GM18498 (cell line): Measurements from ENCODE around the gene EEFSEC.

Source experiments
- ATAC-seq: cut with Tn5 transposase; IDR thresholded peaks from one replicate; pipeline ENCODE4 v1.9.1; 2021; ENCODE audit warnings: mild to moderate bottlenecking, moderate library complexity; ENCODE audit not compliant: unreplicated experiment

The EEFSEC gene

DNA sequence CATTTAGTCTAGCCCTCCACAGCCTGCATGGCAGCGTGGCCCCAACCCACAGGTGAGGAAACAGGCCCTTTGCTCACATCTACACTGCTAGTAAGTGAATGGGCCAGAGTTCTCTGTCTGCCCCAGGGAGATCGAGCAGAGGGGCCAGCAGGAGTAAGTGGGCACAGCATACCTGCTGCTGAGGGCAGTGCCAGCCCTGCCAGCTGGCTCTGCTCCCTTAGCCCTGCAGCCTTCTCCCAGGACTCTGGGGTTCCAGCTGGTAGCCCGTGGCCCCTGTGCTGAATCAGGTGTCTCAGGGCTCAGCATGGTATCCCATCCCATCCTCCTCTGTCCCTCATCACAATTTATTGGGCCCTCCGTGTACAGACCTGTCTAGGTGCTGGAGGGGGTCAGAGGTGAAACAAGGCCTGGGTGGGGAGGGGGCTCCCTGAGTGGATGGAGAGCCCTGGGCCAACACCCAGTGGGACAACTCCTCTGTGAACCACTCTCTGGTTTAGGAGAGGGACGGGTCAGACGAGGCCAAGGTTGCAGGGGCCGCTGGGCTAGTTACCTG, 211.6 kb downstream of the EEFSEC start:
- ATAC-seq: no peak

- no peak for ATAC-seq
These were observed 212.9 kb downstream of the EEFSEC start for GRCh38 chr3:128366136-128366535.

GRCh38 chr3:128366652-128367051, 213.4 kb downstream of the EEFSEC start:
- no peak for ATAC-seq

GRCh38 chr3:128367221-128367620, 213.9 kb downstream of the EEFSEC start:
- ATAC-seq: no peak

- ATAC-seq: no peak
These were observed 214.5 kb downstream of the EEFSEC start for GRCh38 chr3:128367761-128368160.

- no peak for ATAC-seq
These were observed 215.3 kb downstream of the EEFSEC start for GRCh38 chr3:128368626-128369025.

GRCh38 chr3:128369121-128369703, 215.9 kb downstream of the EEFSEC start:
- no peak for ATAC-seq

GRCh38 chr3:128369881-128370642, 216.8 kb downstream of the EEFSEC start:
- no peak for ATAC-seq

GRCh38 chr3:128372281-128372680, 219.0 kb downstream of the EEFSEC start:
- ATAC-seq: no peak

GRCh38 chr3:128372707-128373533, 219.6 kb downstream of the EEFSEC start:
- no peak for ATAC-seq

DNA sequence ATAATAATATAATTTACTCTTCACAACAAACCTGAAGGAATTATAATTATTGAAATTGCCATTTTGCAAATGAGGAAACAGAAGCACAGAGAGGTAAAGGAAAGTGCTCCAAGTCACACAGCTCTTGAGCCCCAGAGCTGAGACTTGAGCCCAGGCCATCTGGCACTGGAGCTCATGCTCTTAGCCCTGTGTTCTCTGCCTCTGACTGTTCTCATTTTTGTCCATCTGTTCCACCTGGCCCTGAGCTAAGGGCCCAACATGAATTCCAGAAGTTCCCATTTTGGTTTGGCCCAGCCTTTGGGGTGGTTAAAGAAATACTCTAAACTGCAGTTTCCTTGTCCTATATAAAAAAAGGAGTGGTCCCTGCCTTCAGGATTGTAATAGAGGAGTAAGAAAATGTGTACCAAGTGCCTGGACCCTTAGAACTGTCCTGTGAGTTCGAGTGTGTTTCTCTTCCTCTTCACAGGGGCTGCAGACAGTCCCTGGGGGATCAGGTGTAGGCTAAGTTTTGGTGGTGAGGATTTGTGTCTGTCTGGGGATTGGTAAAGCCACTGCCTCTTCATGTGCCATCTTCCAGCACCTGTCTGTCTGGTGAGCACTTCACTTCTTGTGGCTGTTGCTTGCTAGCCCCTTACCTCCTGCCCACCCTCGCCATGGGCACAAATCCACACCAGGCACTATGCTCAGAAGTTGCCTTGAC, 221.6 kb downstream of the EEFSEC start:
- ATAC-seq: no peak

- ATAC-seq: no peak
These were observed 223.2 kb downstream of the EEFSEC start for GRCh38 chr3:128376516-128376915.

DNA sequence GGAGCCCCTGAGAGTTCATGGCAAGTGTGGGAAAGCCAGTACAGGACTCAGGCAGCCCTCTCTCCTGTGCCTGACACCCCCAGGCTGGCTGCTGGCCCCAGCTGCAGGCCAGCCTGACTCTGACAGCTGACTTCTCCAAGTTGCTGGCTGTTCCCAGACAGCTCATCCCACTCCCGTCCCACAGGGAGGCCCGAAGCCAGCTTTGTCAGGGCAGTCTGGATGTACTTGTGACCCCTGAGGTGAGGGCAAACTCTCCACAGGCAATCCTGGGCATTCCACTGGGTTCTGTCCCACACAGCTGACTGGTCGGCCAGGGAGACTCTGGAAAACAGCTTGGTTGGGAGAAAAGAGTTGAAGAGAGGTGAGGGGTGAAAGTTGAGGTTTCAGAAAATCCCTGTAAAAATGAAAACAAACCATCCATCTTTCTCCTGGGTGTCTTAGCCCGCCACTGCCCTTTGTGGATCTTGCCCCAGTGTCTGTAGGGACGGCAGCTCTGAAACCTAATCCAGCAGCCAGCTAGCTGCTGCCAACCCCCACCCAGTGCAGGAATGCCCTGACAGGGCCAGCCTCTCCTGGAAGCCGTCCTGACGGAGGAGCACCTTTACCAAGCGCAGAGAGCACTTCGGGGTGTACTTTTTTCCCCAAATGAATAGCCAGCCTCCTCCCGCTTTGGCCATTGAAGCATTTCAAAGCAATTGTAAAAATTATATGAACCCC, 225.5 kb downstream of the EEFSEC start:
- no peak for ATAC-seq

- no peak for ATAC-seq
These were observed 226.3 kb downstream of the EEFSEC start for GRCh38 chr3:128379367-128380160.

DNA sequence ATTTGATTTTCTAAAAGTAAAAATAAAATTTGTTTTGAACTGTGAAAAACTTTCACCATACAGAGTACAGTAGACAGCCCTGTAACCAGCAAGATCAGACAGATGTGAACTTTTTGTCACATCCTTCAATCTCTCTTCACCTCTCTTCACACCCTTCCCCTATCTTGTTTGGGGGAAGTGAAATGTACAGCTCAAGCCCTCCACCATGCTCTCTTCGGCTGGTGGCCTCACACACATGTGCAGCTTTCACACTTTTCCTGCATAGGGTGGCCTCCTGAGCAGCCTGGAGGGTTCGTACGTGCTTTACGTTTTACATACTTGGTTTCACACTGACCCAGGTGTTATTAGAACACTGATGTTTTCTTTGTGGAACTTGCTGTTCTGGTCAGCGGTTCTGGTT, 227.0 kb downstream of the EEFSEC start:
- no peak for ATAC-seq

- ATAC-seq: no peak
These were observed 227.4 kb downstream of the EEFSEC start for GRCh38 chr3:128380719-128381118.

DNA sequence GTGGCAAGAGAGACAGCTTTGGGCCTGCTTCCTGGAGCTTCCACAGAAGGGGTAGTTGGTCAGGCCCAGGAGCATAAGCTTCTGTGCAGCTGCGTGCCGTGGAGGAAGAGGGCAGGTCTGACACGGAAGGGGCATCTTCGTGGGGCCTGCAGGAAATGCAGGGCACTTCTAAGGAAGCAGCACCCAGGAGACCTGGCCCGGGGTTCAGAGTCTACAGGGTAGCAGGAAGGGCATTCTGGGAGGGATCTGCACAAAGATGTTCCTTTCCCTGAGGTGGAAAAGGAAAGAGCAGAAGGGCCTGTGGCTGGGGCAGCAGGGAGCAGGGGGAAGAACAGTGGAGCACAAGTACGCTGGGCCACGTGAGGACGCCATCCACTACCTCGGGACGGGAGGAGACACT, 228.3 kb downstream of the EEFSEC start:
- ATAC-seq: no peak

GRCh38 chr3:128382221-128382807, 229.0 kb downstream of the EEFSEC start:
- ATAC-seq: no peak
